AG09309 (cell line): ENCODE data around the gene ACACA.

Experiments
- DNase-seq: peaks from one replicate; pipeline ENCODE4 v3.0.0-alpha.2; 2010; ENCODE audit warnings: low read depth
- H3K4me3 ChIP-seq: 2 replicates; pipeline ENCODE4 v1.5.1; 2011; ENCODE audit warnings: mild to moderate bottlenecking, low read depth, low read length, moderate library complexity; ENCODE audit not compliant: control insufficient read depth
- TF ChIP-seq, protein P1 (sequence below): IDR thresholded peaks from 2 replicates; pipeline ENCODE4 v1.5.1; 2011; ENCODE audit warnings: mild to moderate bottlenecking, low read depth, low read length, inconsistent platforms; ENCODE audit not compliant: insufficient read depth, control insufficient read depth; ENCODE audit errors: missing control alignments

Gene ACACA

DNA sequence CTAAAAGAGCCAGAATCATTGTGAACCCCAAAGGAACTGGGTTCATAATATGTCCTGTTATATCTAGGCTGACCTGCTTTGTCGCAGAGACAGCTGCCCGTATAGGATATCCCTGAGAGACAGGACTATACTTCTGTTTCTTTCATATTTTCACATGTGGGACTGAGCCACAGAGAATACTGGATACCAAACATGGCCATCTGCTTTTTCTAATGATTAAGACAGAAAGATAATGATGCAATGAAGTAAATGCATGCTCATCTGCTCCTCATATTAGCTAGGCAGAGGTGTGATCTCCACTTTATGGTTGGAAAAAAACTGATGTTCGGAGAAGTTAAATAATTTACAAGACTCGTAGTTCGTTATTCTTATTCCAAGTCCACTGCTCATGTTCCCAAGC, 297.5 kb downstream of the ACACA start:
- TF ChIP-seq, protein P1, sequence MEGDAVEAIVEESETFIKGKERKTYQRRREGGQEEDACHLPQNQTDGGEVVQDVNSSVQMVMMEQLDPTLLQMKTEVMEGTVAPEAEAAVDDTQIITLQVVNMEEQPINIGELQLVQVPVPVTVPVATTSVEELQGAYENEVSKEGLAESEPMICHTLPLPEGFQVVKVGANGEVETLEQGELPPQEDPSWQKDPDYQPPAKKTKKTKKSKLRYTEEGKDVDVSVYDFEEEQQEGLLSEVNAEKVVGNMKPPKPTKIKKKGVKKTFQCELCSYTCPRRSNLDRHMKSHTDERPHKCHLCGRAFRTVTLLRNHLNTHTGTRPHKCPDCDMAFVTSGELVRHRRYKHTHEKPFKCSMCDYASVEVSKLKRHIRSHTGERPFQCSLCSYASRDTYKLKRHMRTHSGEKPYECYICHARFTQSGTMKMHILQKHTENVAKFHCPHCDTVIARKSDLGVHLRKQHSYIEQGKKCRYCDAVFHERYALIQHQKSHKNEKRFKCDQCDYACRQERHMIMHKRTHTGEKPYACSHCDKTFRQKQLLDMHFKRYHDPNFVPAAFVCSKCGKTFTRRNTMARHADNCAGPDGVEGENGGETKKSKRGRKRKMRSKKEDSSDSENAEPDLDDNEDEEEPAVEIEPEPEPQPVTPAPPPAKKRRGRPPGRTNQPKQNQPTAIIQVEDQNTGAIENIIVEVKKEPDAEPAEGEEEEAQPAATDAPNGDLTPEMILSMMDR = no peak
- no peak overlapping the region for H3K4me3 ChIP-seq
- no peak for DNase-seq

DNA sequence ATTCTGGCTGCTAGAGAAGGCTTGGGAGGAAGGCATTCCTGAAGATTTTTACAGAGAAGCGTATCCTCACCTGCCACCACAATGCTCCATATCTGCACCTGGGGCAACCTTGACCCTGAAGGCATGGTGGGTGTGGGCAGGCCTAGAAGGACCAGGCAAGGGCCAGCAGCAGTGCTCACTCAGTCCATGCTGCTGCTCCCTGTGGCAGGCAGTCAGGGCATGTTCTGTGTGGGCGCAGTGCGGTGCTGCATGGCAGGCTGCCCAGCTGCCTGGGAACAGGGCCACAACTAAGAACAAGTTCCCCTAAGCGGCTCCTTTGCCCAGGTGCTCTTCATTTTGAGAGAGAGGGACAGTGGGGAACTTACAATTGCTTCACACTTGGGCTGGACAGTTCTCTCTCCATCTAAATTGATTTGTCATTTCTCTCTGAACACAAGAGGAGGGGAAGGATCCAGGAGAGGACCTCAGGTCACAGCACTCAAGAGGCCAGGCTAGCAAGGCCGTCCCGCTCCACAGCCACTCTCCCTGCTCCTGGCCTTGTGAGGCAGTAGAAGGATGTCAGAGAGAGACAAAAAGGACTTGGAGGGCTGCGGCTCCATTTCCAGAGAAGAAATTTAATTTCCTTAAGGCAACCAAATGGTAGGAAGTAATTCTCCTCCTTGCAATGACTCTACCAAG, 299.1 kb downstream of the ACACA start:
- no peak overlapping the region for H3K4me3 ChIP-seq
- DNase-seq = no peak
- TF ChIP-seq, protein P1 = no peak

DNA sequence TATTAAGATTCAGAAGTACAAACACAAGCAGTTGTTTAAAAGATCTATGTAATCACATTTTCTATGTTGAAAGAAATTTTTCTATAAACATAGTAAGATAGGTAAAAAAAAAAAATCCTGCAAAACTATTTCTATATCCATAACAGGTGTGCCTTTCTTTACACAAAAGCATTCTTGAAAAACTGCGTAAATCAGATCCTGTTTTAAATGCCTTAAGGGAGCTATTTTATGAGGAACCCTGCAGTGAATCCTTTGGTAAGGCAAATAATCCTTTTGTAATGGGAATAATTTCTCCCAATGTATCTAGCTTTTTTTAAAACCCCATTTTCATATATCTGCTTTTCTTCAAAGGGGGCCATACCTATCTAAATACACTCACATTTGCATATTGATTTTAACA, 300.6 kb downstream of the ACACA start:
- no peak overlapping the region for H3K4me3 ChIP-seq
- TF ChIP-seq, protein P1 = no peak
- DNase-seq = no peak

DNA sequence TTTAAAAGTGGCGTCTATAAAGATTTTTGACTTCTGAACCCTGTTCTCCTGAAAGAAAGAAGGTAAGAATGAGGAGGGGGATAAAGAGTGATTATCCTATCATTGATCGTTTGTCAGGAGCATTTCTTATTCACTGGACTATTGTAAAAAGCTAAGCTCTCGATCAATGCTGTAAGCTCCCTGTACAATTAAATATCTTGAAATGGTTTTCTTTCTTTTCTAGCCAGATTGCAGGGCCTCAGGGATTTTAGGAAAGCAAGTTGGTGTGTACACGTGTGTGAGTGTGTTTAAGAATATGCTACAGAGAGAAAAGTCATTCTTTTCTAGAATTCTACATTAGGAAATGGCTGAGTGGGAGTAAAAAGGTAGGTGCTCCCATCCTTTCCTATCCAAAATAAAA, 303.4 kb downstream of the ACACA start:
- no peak for DNase-seq
- TF ChIP-seq, protein P1 = no peak
- H3K4me3 ChIP-seq = no peak overlapping the region

DNA sequence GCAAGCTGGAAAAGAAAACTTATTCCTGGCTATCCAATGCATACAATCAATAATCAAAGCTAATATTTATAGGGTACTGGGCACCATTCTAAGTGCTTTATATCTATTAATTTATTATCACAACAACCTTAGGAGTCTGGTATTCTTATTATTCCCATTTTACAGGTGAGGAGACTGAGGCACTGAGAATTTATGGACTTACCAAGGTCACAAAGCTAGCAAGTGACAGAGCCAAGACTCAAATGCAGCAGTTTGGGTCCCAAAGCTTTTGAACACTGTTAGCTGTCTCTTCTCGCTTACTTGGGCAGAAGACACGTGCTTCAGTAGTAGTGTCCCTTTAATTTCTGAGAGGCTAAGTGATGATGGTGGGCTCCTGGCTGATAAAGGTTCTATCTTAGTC, 305.3 kb downstream of the ACACA start:
- no peak for DNase-seq
- no peak overlapping the region for H3K4me3 ChIP-seq
- TF ChIP-seq, protein P1 = no peak

DNA sequence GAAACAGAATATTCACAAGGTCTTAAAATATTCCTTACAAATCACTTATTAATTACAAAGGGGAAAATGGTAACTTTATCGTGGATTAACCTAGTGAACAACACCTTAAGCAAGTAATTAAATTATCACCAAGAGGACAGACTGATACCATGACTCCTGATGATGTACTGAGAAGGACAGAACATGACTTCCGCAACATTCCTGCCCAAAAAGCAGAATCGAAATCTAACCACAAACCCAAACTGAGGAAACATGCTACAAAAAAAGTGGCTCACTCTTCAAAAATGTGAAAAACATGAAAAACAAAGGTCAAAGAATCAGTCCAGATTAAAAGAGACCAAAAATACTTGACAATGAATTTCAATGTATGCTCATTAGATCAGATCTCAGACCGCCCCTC, 306.4 kb downstream of the ACACA start:
- TF ChIP-seq, protein P1 = no peak
- H3K4me3 ChIP-seq = no peak overlapping the region
- DNase-seq = no peak
